GM19099 (cell line): ENCODE measurements around the gene CFHR4.

ENCODE experiments used
- POLR2A ChIP-seq: IDR thresholded peaks from 3 replicates; pipeline ENCODE4 v1.6.1; 2011; ENCODE audit warnings: low read depth; ENCODE audit not compliant: insufficient read length; ENCODE audit errors: extremely low read depth

Gene CFHR4

GRCh38 chr1:196887515-196888239 lies at the start of gene CFHR4:
Gene CFHR4, plus strand, starts transcription at chr1:196888052. Its CDS starts 99 bp downstream, at chr1:196888151.
- TF ChIP-seq POLR2A = no peak

GRCh38 chr1:196856053-196856452 lies 31.8 kb upstream of the CFHR4 start:
- no peak for TF ChIP-seq POLR2A

GRCh38 chr1:196857188-196857587 lies 30.7 kb upstream of the CFHR4 start:
- no peak for TF ChIP-seq POLR2A

- no peak for TF ChIP-seq POLR2A
Observed at GRCh38 chr1:196858811-196859210, 29.0 kb upstream of the CFHR4 start.

GRCh38 chr1:196860323-196860884 lies 27.4 kb upstream of the CFHR4 start:
- TF ChIP-seq POLR2A = no peak

- no peak for TF ChIP-seq POLR2A
Observed at GRCh38 chr1:196861429-196861828, 26.4 kb upstream of the CFHR4 start.

- no peak for TF ChIP-seq POLR2A
Observed at GRCh38 chr1:196866974-196867373, 20.9 kb upstream of the CFHR4 start.

GRCh38 chr1:196873385-196873784 lies 14.5 kb upstream of the CFHR4 start:
- no peak for TF ChIP-seq POLR2A

GRCh38 chr1:196875935-196876334 lies 11.9 kb upstream of the CFHR4 start:
- no peak for TF ChIP-seq POLR2A

- no peak for TF ChIP-seq POLR2A
Observed at GRCh38 chr1:196877964-196878363, 9.9 kb upstream of the CFHR4 start.

- no peak for TF ChIP-seq POLR2A
Observed at GRCh38 chr1:196890668-196891067, 2.8 kb downstream of the CFHR4 start.

GRCh38 chr1:196891251-196891650 lies 3.4 kb downstream of the CFHR4 start:
- no peak for TF ChIP-seq POLR2A

GRCh38 chr1:196896355-196896754 lies 8.5 kb downstream of the CFHR4 start:
- TF ChIP-seq POLR2A = no peak

- no peak for TF ChIP-seq POLR2A
Observed at GRCh38 chr1:196897158-196897828, 9.4 kb downstream of the CFHR4 start.

GRCh38 chr1:196902344-196902743 lies 14.5 kb downstream of the CFHR4 start:
- no peak for TF ChIP-seq POLR2A

GRCh38 chr1:196910215-196910614 lies 22.4 kb downstream of the CFHR4 start:
- TF ChIP-seq POLR2A = no peak
